Activated T-cell treated with anti-CD3 and anti-CD28 coated beads, Interleukin-2, amount 50 U/mL, for 1 hour (primary cell): ENCODE data around the gene SLC30A10.
"Not testable (repeated sequence)": the region's sequence is repeated elsewhere in the genome, so short reads cannot be mapped to it uniquely, and the experiment has no call there.

Experiments used
- DNase-seq: peaks from one replicate; pipeline ENCODE4 v3.0.0-alpha.2; 2020

The SLC30A10 gene

GRCh38 chr1:219927956-219928790, at the start of gene SLC30A10:
Gene SLC30A10, minus strand, starts transcription at chr1:219928557. Its CDS starts 117 bp downstream, at chr1:219928440.
- peak; percentile 16 for DNase-seq

GRCh38 chr1:219973213-219973612, 44.9 kb upstream of the SLC30A10 start:
- DNase-seq: no peak

GRCh38 chr1:219967361-219967760, 39.0 kb upstream of the SLC30A10 start:
- no peak for DNase-seq

- DNase-seq: no peak
These were observed 37.7 kb upstream of the SLC30A10 start for GRCh38 chr1:219966071-219966349.

GRCh38 chr1:219965285-219966070, 37.1 kb upstream of the SLC30A10 start:
- DNase-seq: no peak

- no peak for DNase-seq
These were observed 35.1 kb upstream of the SLC30A10 start for GRCh38 chr1:219963432-219963831.

- no peak for DNase-seq
These were observed 33.3 kb upstream of the SLC30A10 start for GRCh38 chr1:219961684-219962083.

- DNase-seq: no peak
These were observed 31.3 kb upstream of the SLC30A10 start for GRCh38 chr1:219959540-219960203.

- DNase-seq: no peak
These were observed 30.6 kb upstream of the SLC30A10 start for GRCh38 chr1:219958875-219959417.

- DNase-seq: no peak
These were observed 26.5 kb upstream of the SLC30A10 start for GRCh38 chr1:219954736-219955421.

- no peak for DNase-seq
These were observed 25.7 kb upstream of the SLC30A10 start for GRCh38 chr1:219954052-219954451.

- no peak for DNase-seq
These were observed 24.0 kb upstream of the SLC30A10 start for GRCh38 chr1:219952361-219952760.

GRCh38 chr1:219949227-219949626, 20.9 kb upstream of the SLC30A10 start:
- not testable (repeated sequence) for DNase-seq

GRCh38 chr1:219948766-219949165, 20.4 kb upstream of the SLC30A10 start:
- DNase-seq: not testable (repeated sequence)

GRCh38 chr1:219945795-219946194, 17.4 kb upstream of the SLC30A10 start:
- no peak for DNase-seq

GRCh38 chr1:219941179-219942118, 13.1 kb upstream of the SLC30A10 start:
- DNase-seq: no peak

- no peak for DNase-seq
These were observed 12.3 kb upstream of the SLC30A10 start for GRCh38 chr1:219940707-219941106.

- DNase-seq: no peak
These were observed 10.3 kb upstream of the SLC30A10 start for GRCh38 chr1:219938706-219939105.

- not testable (repeated sequence) for DNase-seq
These were observed 5.4 kb upstream of the SLC30A10 start for GRCh38 chr1:219933763-219934162.

- DNase-seq: no peak
These were observed 2.7 kb upstream of the SLC30A10 start for GRCh38 chr1:219931033-219931432.

GRCh38 chr1:219928791-219929118, 398 bp upstream of the SLC30A10 start:
- no peak for DNase-seq
